Stimulated activated CD8-positive, alpha-beta memory T cell treated with anti-CD3 and anti-CD28 coated beads, Interleukin-4, amount 100 ng/mL, for 1 hour (primary cell): ENCODE measurements around the gene CCR3.

Experiments used
- DNase-seq, 2 donors: peaks; one replicate each; pipeline ENCODE4 v3.0.0-alpha.2; 2020; ENCODE audit warnings: low read depth in 2 of 2, low spot score in 1 of 2

CCR3 gene

GRCh38 chr3:46218196-46218709, 24.0 kb upstream of the CCR3 start:
- no peak for DNase-seq

- DNase-seq = no peak
Observed at GRCh38 chr3:46221391-46221790, 20.9 kb upstream of the CCR3 start.

- DNase-seq = no peak
Observed at GRCh38 chr3:46221938-46222337, 20.3 kb upstream of the CCR3 start.

- no peak for DNase-seq
Observed at GRCh38 chr3:46222435-46223161, 19.7 kb upstream of the CCR3 start.

- DNase-seq = no peak
Observed at GRCh38 chr3:46228260-46229242, 13.7 kb upstream of the CCR3 start.

- no peak for DNase-seq
Observed at GRCh38 chr3:46231323-46231722, 10.9 kb upstream of the CCR3 start.

- no peak for DNase-seq
Observed at GRCh38 chr3:46233194-46233593, 9.1 kb upstream of the CCR3 start.

- DNase-seq = no peak
Observed at GRCh38 chr3:46235425-46235824, 6.8 kb upstream of the CCR3 start.

- DNase-seq = no peak
Observed at GRCh38 chr3:46236294-46237054, 5.8 kb upstream of the CCR3 start.

GRCh38 chr3:46238386-46238785, 3.9 kb upstream of the CCR3 start:
- no peak for DNase-seq

GRCh38 chr3:46239301-46239938, 2.8 kb upstream of the CCR3 start:
- no peak for DNase-seq

GRCh38 chr3:46239952-46240351, 2.3 kb upstream of the CCR3 start:
- DNase-seq = no peak

GRCh38 chr3:46243560-46243959, 1.3 kb downstream of the CCR3 start:
- no peak for DNase-seq

GRCh38 chr3:46245146-46245545, 2.9 kb downstream of the CCR3 start:
- no peak for DNase-seq

GRCh38 chr3:46252980-46253379, 10.7 kb downstream of the CCR3 start:
- DNase-seq = no peak

GRCh38 chr3:46258525-46258924, 16.3 kb downstream of the CCR3 start:
- no peak for DNase-seq

- no peak for DNase-seq
Observed at GRCh38 chr3:46261926-46262594, 19.8 kb downstream of the CCR3 start.

- no peak for DNase-seq
Observed at GRCh38 chr3:46264002-46264401, 21.7 kb downstream of the CCR3 start.

- no peak for DNase-seq
Observed at GRCh38 chr3:46266598-46266997, 24.3 kb downstream of the CCR3 start.

- DNase-seq = no peak
Observed at GRCh38 chr3:46269556-46269955, 27.3 kb downstream of the CCR3 start.
